Endothelial cell of umbilical vein (primary cell): Measurements from ENCODE around the gene GRIN3A. TPM values are rescaled to one million over a fixed set of nuclear protein-coding genes. Genes with fewer than 3 reads are reported as not detected.

Source experiments
- BruUV-seq: library from RNA; stranded (reverse); fragments of 400-500 nt; replicated peaks from 2 replicates; lab custom pipeline; 2021; lab: Mats Ljungman, UMichigan
- CTCF ChIA-PET: fragments of 300-600, 350-600 bp; sonication (Branson Sonifier 250); formaldehyde crosslinking; loops from one replicate; lab custom pipeline; 2021; ENCODE audit warnings: antibody characterized with exemption, inconsistent platforms; lab: Charles Lee
- POLR2A ChIA-PET: fragments of 300-600, 350-600 bp; sonication (Branson Sonifier 250); formaldehyde crosslinking; loops from one replicate; lab custom pipeline; 2021; ENCODE audit warnings: antibody characterized with exemption, inconsistent platforms; lab: Charles Lee
- DNase-seq: peaks from one replicate; pipeline ENCODE4 v3.0.0-alpha.2; 2011; ENCODE audit warnings: low read depth, low spot score
- FAIRE-seq: peaks from 2 replicates; lab custom pipeline; 2011; peaks lifted over from hg19 to GRCh38; lab: Jason Lieb, UNC
- H2AFZ ChIP-seq: 2 replicates; pipeline ENCODE4 v1.6.0; 2012; ENCODE audit warnings: low read depth, low read length, control low read depth, inconsistent platforms
- H3K27ac ChIP-seq: 2 replicates; pipeline ENCODE4 v1.5.1; 2011; ENCODE audit warnings: low read depth, mild to moderate bottlenecking, control low read depth, low read length, moderate library complexity; ENCODE audit not compliant: insufficient read depth
- H3K27me3 ChIP-seq, 2 experiments: 2 replicates each; pipeline versions ENCODE4 v1.6.0 to v1.6.1; 2011; ENCODE audit warnings: low read length in 2 of 2, mixed read lengths in 1 of 2; ENCODE audit not compliant: control insufficient read depth in 2 of 2, insufficient read depth in 2 of 2
- H3K36me3 ChIP-seq, 2 experiments: 2 replicates in 1 of 2; 3 replicates in 1 of 2; pipeline ENCODE4 v1.5.1; 2011; ENCODE audit warnings: low read length in 2 of 2, mild to moderate bottlenecking in 1 of 2, moderate library complexity in 1 of 2; ENCODE audit not compliant: control insufficient read depth in 2 of 2, insufficient read depth in 2 of 2; ENCODE audit errors: extremely low read depth in 1 of 2
- H3K4me1 ChIP-seq: 3 replicates; pipeline ENCODE4 v1.5.1; 2011; ENCODE audit warnings: mild to moderate bottlenecking, low read length; ENCODE audit not compliant: control insufficient read depth, insufficient read depth; ENCODE audit errors: extremely low read depth
- H3K4me2 ChIP-seq: 2 replicates; pipeline ENCODE4 v1.6.1; 2011; ENCODE audit warnings: low read length, control low read depth, mixed read lengths; ENCODE audit not compliant: insufficient read depth
- H3K4me3 ChIP-seq, 3 experiments: fragments of 200-600 bp in 1 of 3; sonication (generic), shearing (Covaris generic) in 1 of 3; replicated peaks in 1 of 3; 2 replicates each; pipeline ENCODE4 v1.5.1; 2011 to 2016; ENCODE audit warnings: control low read depth in 3 of 3, low read length in 3 of 3, mild to moderate bottlenecking in 2 of 3, inconsistent platforms in 1 of 3, low read depth in 1 of 3, moderate library complexity in 1 of 3; ENCODE audit not compliant: insufficient read depth in 1 of 3
- H3K79me2 ChIP-seq: 2 replicates; pipeline ENCODE4 v1.6.0; 2012; ENCODE audit warnings: low read length, inconsistent platforms; ENCODE audit not compliant: control insufficient read depth, insufficient read depth
- H3K9ac ChIP-seq: replicated peaks from 2 replicates; pipeline ENCODE3; 2011; ENCODE audit warnings: low read length, control low read depth; ENCODE audit not compliant: insufficient read depth; ENCODE audit errors: extremely low read depth
- H3K9me1 ChIP-seq: replicated peaks from 3 replicates; pipeline ENCODE4 v1.6.0; 2011; ENCODE audit warnings: mild to moderate bottlenecking, low read length; ENCODE audit not compliant: control insufficient read depth, insufficient read depth; ENCODE audit errors: extremely low read depth
- H3K9me3 ChIP-seq: replicated peaks from 2 replicates; pipeline ENCODE4 v1.5.1; 2012; ENCODE audit warnings: low read length, inconsistent platforms; ENCODE audit not compliant: control insufficient read depth, insufficient read depth
- H4K20me1 ChIP-seq: replicated peaks from 2 replicates; pipeline ENCODE3; 2011; ENCODE audit warnings: mild to moderate bottlenecking, low read length; ENCODE audit not compliant: control insufficient read depth, insufficient read depth; ENCODE audit errors: extremely low read depth
- EZH2 ChIP-seq: IDR thresholded peaks from 2 replicates; pipeline ENCODE4 v1.6.1; 2012; ENCODE audit warnings: borderline replicate concordance, low read depth, mild to moderate bottlenecking, moderate library complexity, low read length, inconsistent platforms; ENCODE audit not compliant: severe bottlenecking
- FOS ChIP-seq: IDR thresholded peaks from 2 replicates; pipeline ENCODE4 v1.6.1; 2011; ENCODE audit warnings: mild to moderate bottlenecking, low read length, moderate library complexity, borderline replicate concordance; ENCODE audit not compliant: insufficient read depth
- GATA2 ChIP-seq: IDR thresholded peaks from 2 replicates; pipeline ENCODE4 v1.7.0; 2011; ENCODE audit warnings: low read depth, mild to moderate bottlenecking, moderate library complexity, mixed read lengths, low read length; ENCODE audit not compliant: insufficient read length, insufficient read depth
- JUN ChIP-seq: IDR thresholded peaks from 2 replicates; pipeline ENCODE4 v1.6.1; 2011; ENCODE audit warnings: borderline replicate concordance, low read depth; ENCODE audit not compliant: insufficient read length, insufficient read depth
- MYC ChIP-seq: IDR thresholded peaks from one replicate; pipeline ENCODE4 v1.6.1; 2011; ENCODE audit warnings: mild to moderate bottlenecking, low read depth, low read length
- POLR2A ChIP-seq: IDR thresholded peaks from 2 replicates; pipeline ENCODE4 v1.6.1; 2012; ENCODE audit warnings: low read depth, mild to moderate bottlenecking, control low read depth, low read length
- POLR2AphosphoS5 ChIP-seq: IDR thresholded peaks from 2 replicates; pipeline ENCODE4 v1.6.1; 2012; ENCODE audit warnings: low read depth, mild to moderate bottlenecking, control low read depth, low read length, moderate library complexity; ENCODE audit not compliant: insufficient read depth
- dilution Hi-C: fragments of 300-500 bp; cut with MboI; formaldehyde crosslinking; loops from one replicate; pipeline ENCODE4 v1.15.0; 2019; ENCODE audit warnings: low sequenced_read_pairs; ENCODE audit not compliant: extremely low pct_ligation_motif_present
- intact Hi-C: fragments of 100-400 bp; cut with micrococcal nuclease; formaldehyde crosslinking; loops from one replicate; pipeline ENCODE4 v1.10.0; 2022
- polyA plus RNA-seq, 4 experiments: library from polyadenylated mRNA; depleted of rRNA in 3 of 4; stranded (reverse) in 3 of 4; unstranded in 1 of 4; fragments of >200 nt; gene quantifications; 2 replicates each; pipeline versions ENCODE4 v1.2.1 to v1.2.3, GENCODE V29; 2011 to 2012; ENCODE audit warnings: missing spikeins in 1 of 4
- total RNA-seq: library from RNA; stranded (reverse); gene quantifications from 2 replicates; pipeline ENCODE4 v1.2.3, GENCODE V29; 2021
- TF ChIP-seq, protein P1 (sequence below): IDR thresholded peaks from 2 replicates; pipeline ENCODE4 v1.6.1; 2011; ENCODE audit not compliant: insufficient read depth, insufficient read length
- TF ChIP-seq, protein P2 (sequence below), 2 donors: IDR thresholded peaks; 1 replicate in 1 of 2; 2 replicates in 1 of 2; pipeline ENCODE4 v1.5.1; 2011; ENCODE audit warnings: low read length in 2 of 2, mild to moderate bottlenecking in 2 of 2, moderate library complexity in 2 of 2, control low read depth in 1 of 2, inconsistent platforms in 1 of 2, low read depth in 1 of 2; ENCODE audit not compliant: insufficient read depth in 1 of 2; ENCODE audit errors: extremely low read depth in 1 of 2

The GRIN3A gene
- total and polyA plus RNA-seq, 2 donors (not counting 3 experiments of a cell fraction or from before 2014, with no cell fraction given): not detected

DNA sequence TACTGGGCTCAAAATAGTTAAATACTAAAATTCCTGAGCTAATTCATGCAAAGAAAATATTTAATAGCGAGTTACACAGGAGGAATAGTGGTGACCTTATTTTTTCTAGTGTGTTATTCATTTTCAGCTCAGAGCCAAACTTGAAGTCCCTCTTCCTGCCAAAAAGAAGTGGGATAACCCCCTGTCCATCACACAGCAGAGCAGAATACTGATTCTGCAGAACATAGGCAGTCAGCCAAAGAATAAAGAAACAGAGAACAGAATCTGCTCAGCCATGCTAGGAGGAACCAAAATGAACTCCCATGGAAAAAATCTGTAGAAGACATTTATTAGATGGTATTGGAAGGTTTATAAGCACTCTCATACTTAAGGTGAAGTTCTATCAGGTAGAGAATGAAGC, 49.4 kb upstream of the GRIN3A start:
- Histone ChIP-seq H3K79me2 (no peaks in the 10 kb centered on the region), H3K9me3 (no peaks in the 10 kb centered on the region), H3K4me2 (no peak overlapping the region), H3K9ac (no peak overlapping the region), H3K36me3 (no peaks in the 10 kb centered on the region), H3K9me1 (no peaks in the 10 kb centered on the region), H2AFZ (no peak overlapping the region), H3K4me3 (no peak overlapping the region), H4K20me1 (no peaks in the 10 kb centered on the region), H3K27ac (no peak overlapping the region), H3K27me3 (no peaks in the 10 kb centered on the region), H3K4me1 (no peaks in the 10 kb centered on the region)
- dilution Hi-C loops: no loop called here
- intact Hi-C loops: no loop called here
- no TSS peak for BruUV-seq
- CTCF ChIA-PET: no interaction called here
- POLR2A ChIA-PET: no interaction called here
- TF ChIP-seq POLR2A: no peak
- TF ChIP-seq GATA2: no peak
- no peak for TF ChIP-seq FOS
- FAIRE-seq (no peak), DNase-seq (no peak)

DNA sequence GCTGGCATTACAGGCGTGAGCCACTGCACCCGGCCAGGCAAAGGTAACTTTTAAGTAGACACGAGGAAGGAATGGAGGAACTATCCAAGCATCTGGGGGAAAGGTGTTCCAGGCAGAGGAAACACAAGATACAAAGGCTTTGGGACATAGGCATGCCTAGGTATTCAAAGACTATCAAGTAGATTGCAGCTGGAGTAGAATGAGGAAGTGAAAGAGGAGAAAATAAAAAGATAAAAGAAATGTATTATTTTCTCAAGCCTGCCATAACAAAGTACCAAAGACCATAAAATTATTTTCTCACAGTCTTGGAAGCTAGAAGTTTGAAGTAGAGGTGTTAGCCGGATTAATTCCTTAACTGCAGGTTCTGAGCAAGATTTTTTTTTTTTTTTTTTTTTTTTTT, 39.9 kb upstream of the GRIN3A start:
- no TSS peak for BruUV-seq
- no peak overlapping the region for H3K27ac ChIP-seq
- no peaks in the 10 kb centered on the region for H3K79me2 ChIP-seq
- ChIA-PET POLR2A (no interaction called here), CTCF (no interaction called here)
- DNase-seq (no peak), FAIRE-seq (no peak)
- H3K9me1 ChIP-seq: no peaks in the 10 kb centered on the region
- H3K4me1 ChIP-seq: no peaks in the 10 kb centered on the region
- H3K9ac ChIP-seq: no peak overlapping the region
- H3K4me3 ChIP-seq: no peak overlapping the region
- no peaks in the 10 kb centered on the region for H3K36me3 ChIP-seq
- no peaks in the 10 kb centered on the region for H3K9me3 ChIP-seq
- no peak overlapping the region for H3K4me2 ChIP-seq
- H3K27me3 ChIP-seq: no peaks in the 10 kb centered on the region
- no peaks in the 10 kb centered on the region for H4K20me1 ChIP-seq
- H2AFZ ChIP-seq: no peak overlapping the region
- TF ChIP-seq POLR2AphosphoS5: no peak
- TF ChIP-seq MYC: no peak
- no peak for TF ChIP-seq JUN
- TF ChIP-seq, protein P1, sequence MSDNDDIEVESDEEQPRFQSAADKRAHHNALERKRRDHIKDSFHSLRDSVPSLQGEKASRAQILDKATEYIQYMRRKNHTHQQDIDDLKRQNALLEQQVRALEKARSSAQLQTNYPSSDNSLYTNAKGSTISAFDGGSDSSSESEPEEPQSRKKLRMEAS: no peak
- TF ChIP-seq, protein P2, sequence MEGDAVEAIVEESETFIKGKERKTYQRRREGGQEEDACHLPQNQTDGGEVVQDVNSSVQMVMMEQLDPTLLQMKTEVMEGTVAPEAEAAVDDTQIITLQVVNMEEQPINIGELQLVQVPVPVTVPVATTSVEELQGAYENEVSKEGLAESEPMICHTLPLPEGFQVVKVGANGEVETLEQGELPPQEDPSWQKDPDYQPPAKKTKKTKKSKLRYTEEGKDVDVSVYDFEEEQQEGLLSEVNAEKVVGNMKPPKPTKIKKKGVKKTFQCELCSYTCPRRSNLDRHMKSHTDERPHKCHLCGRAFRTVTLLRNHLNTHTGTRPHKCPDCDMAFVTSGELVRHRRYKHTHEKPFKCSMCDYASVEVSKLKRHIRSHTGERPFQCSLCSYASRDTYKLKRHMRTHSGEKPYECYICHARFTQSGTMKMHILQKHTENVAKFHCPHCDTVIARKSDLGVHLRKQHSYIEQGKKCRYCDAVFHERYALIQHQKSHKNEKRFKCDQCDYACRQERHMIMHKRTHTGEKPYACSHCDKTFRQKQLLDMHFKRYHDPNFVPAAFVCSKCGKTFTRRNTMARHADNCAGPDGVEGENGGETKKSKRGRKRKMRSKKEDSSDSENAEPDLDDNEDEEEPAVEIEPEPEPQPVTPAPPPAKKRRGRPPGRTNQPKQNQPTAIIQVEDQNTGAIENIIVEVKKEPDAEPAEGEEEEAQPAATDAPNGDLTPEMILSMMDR (IDR thresholded peaks at IDR 0.05; ENCODE audit: extremely low read depth in 1 of 2, insufficient read depth in 1 of 2, low read depth in 1 of 2, low read length in 2 of 2): no peak
- no peak for TF ChIP-seq POLR2A
- no peak for TF ChIP-seq EZH2
- TF ChIP-seq GATA2: no peak
- no peak for TF ChIP-seq FOS
- intact Hi-C loops: no loop called here
- dilution Hi-C loops: no loop called here
